GM12892 (cell line): ENCODE results near the gene DNM3.

ENCODE experiments used
- POLR2A ChIP-seq: IDR thresholded peaks from 2 replicates; pipeline ENCODE4 v1.6.1; 2011; ENCODE audit warnings: low read depth, low read length, control low read depth
- POLR2AphosphoS5 ChIP-seq: IDR thresholded peaks from 2 replicates; pipeline ENCODE4 v1.6.1; 2011; ENCODE audit warnings: low read depth, low read length, control low read depth

- no peak for TF ChIP-seq POLR2A
- no peak for TF ChIP-seq POLR2AphosphoS5
Observed at GRCh38 chr1:172086137-172086536, 244.8 kb downstream of the DNM3 start.
